GM23248 (cell line): ENCODE measurements around the gene TC2N. TPM values are rescaled to one million over a fixed set of nuclear protein-coding genes. Genes with fewer than 3 reads are reported as not detected.

ENCODE experiments used
- DNase-seq: peaks from one replicate; pipeline ENCODE4 v3.0.0-alpha.2; 2015
- H2AFZ ChIP-seq: fragments of 200-600 bp; sonication (generic); 2 replicates; pipeline ENCODE4 v1.6.1; 2016; ENCODE audit warnings: antibody characterized with exemption
- H3F3A ChIP-seq: fragments of 200-600 bp; sonication (generic); 2 replicates; pipeline ENCODE4 v1.6.1; 2016; ENCODE audit warnings: mild to moderate bottlenecking, antibody characterized with exemption, mixed run types; ENCODE audit not compliant: insufficient read depth
- H3K27ac ChIP-seq: fragments of 200-600 bp; sonication (generic); 2 replicates; pipeline ENCODE4 v1.5.1; 2016; ENCODE audit warnings: mild to moderate bottlenecking
- H3K27me3 ChIP-seq: fragments of 200-600 bp; sonication (generic); replicated peaks from 2 replicates; pipeline ENCODE4 v1.6.1; 2016; ENCODE audit warnings: mild to moderate bottlenecking; ENCODE audit not compliant: insufficient read depth
- H3K36me3 ChIP-seq: fragments of 200-600 bp; sonication (generic); 2 replicates; pipeline ENCODE4 v1.6.1; 2016; ENCODE audit warnings: low read depth, mild to moderate bottlenecking
- H3K4me1 ChIP-seq: fragments of 200-600 bp; sonication (generic); 2 replicates; pipeline ENCODE4 v1.6.1; 2016; ENCODE audit warnings: mild to moderate bottlenecking; ENCODE audit not compliant: insufficient read depth
- H3K4me2 ChIP-seq: fragments of 200-600 bp; sonication (generic); one replicate; pipeline ENCODE4 v1.6.1; 2016; ENCODE audit warnings: mild to moderate bottlenecking; ENCODE audit not compliant: unreplicated experiment
- H3K4me3 ChIP-seq: fragments of 200-600 bp; sonication (generic); 2 replicates; pipeline ENCODE4 v1.5.1; 2016; ENCODE audit warnings: mild to moderate bottlenecking
- H3K79me2 ChIP-seq: fragments of 200-600 bp; sonication (generic); 2 replicates; pipeline ENCODE4 v1.6.1; 2016; ENCODE audit warnings: mild to moderate bottlenecking; ENCODE audit not compliant: insufficient read depth
- H3K9ac ChIP-seq: fragments of 200-600 bp; sonication (generic); 2 replicates; pipeline ENCODE4 v1.6.1; 2016; ENCODE audit warnings: mild to moderate bottlenecking
- H3K9me2 ChIP-seq: fragments of 200-600 bp; sonication (generic); 2 replicates; pipeline ENCODE4 v1.6.1; 2016; ENCODE audit warnings: mixed run types, mild to moderate bottlenecking, moderate library complexity; ENCODE audit not compliant: insufficient read depth
- H3K9me3 ChIP-seq: fragments of 200-600 bp; sonication (generic); one replicate; pipeline ENCODE4 v1.6.1; 2017; ENCODE audit warnings: low read depth
- H4K20me1 ChIP-seq: fragments of 200-600 bp; sonication (generic); 2 replicates; pipeline ENCODE4 v1.6.0; 2016; ENCODE audit not compliant: insufficient read depth
- EZH2 ChIP-seq: fragments of 200-600 bp; sonication (generic); IDR thresholded peaks from 2 replicates; pipeline ENCODE4 v1.6.1; 2018; ENCODE audit warnings: antibody characterized with exemption, mild to moderate bottlenecking; ENCODE audit not compliant: insufficient read depth, poor library complexity, severe bottlenecking
- EZH2phosphoT487 ChIP-seq: fragments of 200-600 bp; sonication (generic); IDR thresholded peaks from 2 replicates; pipeline ENCODE4 v1.6.1; 2018; ENCODE audit warnings: antibody characterized with exemption, moderate library complexity, mild to moderate bottlenecking, low read depth; ENCODE audit not compliant: insufficient read depth
- WGBS, 2 experiments: methylation state at CpG; one replicate each; pipeline ENCODE4 v1.1.6; 2015 to 2017; ENCODE audit warnings: low lambda C conversion rate in 2 of 2, low coverage in 1 of 2; ENCODE audit errors: missing lambda C conversion rate in 2 of 2; 5-methylcytosine and 5-hydroxymethylcytosine counted together
- in situ Hi-C: fragments of 300-500 bp; cut with MboI; formaldehyde crosslinking; loops from 2 replicates; pipeline ENCODE4 v1.15.0; 2020
- polyA plus RNA-seq: library from polyadenylated mRNA; unstranded; fragments of >200 nt; fragmentation: Nextera tagmentation; extraction: Ambion mirVana; gene quantifications from 2 replicates; pipeline ENCODE4 v1.2.1, GENCODE V29; 2016
- total RNA-seq: library from RNA; depleted of rRNA; stranded (reverse); fragments of >200 nt; shearing (Covaris generic); gene quantifications from 2 replicates; pipeline ENCODE4 v1.2.3, GENCODE V29; 2014

Gene TC2N
- total and polyA plus RNA-seq, 2 experiments from 2014 or later, result 0.34 to 0.65 TPM

DNA sequence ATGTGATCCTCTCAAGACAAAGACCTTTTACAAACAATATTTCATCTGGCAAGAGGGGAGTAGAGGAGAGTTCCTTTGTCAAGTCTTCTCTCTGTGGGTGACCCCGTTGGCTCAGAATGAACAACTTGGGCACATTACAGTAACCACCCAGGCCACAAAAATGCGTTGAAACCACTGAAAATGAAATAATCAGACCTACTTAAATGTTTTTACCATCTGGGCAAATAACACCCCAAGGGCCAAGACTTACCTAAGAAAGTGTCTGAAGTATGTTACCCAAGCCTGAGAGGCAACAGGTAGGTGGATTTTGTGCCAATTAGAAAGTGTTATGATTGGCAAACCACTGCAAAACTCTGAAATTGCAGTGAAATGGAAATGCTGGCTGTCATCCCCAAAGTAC lies 1.3 kb downstream of the TC2N start:
- Histone ChIP-seq H3K9me3 (no peaks in the 10 kb centered on the region), H3K4me3 (no peak overlapping the region), H3K27me3 (no peaks in the 10 kb centered on the region), H3K9ac (no peak overlapping the region), H3K4me2 (no peak overlapping the region), H3K4me1 (no peaks in the 10 kb centered on the region), H3K9me2 (no peaks in the 10 kb centered on the region), H3F3A (no peaks in the 10 kb centered on the region), H3K36me3 (peaks cover 4% of the 10 kb centered on the region; the same call in 1 of the 2 replicates), H3K27ac (no peak overlapping the region), H4K20me1 (no peaks in the 10 kb centered on the region), H2AFZ (no peak overlapping the region), H3K79me2 (no peaks in the 10 kb centered on the region)
- peak; percentile 20 for DNase-seq
- WGBS, 2 experiments, result 24 to 33% methylated on average over 2 of the region's 2 CpGs
- TF ChIP-seq EZH2phosphoT487 (no peak), EZH2 (no peak)
- in situ Hi-C loops, result no loop called here

DNA sequence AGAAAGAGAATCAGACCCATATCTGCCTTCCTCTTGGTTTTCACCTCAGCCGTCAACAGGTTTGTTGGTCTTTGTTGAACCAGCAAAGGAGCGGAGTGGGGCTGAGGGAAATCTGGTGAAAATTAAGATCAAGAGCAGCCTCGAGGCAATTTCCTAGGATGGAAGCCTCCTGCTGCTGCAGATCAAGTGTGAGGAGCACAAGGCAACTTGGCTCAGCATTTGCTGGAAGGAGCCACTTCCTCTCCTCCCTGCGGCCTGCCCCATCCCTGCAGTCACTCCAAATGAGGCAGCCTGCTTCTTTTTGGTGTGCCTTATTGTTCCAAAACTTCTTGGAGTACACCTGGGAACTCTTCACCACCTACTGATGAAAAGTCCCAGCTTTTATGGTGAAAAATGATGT lies 4.9 kb downstream of the TC2N start:
- H3K79me2 ChIP-seq, result no peaks in the 10 kb centered on the region
- no peak for TF ChIP-seq EZH2phosphoT487
- TF ChIP-seq EZH2, result no peak

DNA sequence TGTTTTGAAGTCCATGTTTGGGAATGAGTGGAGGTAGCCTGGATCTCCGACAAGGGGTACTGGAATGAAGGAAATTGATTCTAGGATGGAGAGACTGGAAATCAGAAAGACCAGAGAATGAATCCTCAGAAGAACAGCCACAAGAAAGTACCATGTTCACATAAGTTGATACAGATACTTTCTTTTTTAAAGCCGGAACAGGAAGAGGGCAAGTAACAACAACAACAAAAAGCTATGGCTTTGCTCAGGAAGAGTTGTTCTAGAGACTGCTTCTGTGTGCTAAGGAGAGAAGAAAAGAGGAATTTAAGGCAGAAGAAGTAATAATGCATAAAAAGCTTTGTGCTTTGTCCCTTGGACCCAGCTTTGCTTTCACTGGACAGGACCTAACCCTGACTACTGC lies 6.2 kb downstream of the TC2N start:
- no peaks in the 10 kb centered on the region for H4K20me1 ChIP-seq
- no peaks in the 10 kb centered on the region for H3K79me2 ChIP-seq
- 73 to 74% methylated on average over 2 of the region's 2 CpGs for WGBS, 2 experiments
- no peaks in the 10 kb centered on the region for H3K27me3 ChIP-seq
- peaks cover 12% of the 10 kb centered on the region for H3K4me1 ChIP-seq
- H3K9ac ChIP-seq, result no peak overlapping the region
- H3K9me3 ChIP-seq, result no peaks in the 10 kb centered on the region
- DNase-seq, result no peak
- TF ChIP-seq EZH2, result no peak
- no peak for TF ChIP-seq EZH2phosphoT487
- no peak overlapping the region for H2AFZ ChIP-seq
- H3K27ac ChIP-seq, result no peak overlapping the region
- no peaks in the 10 kb centered on the region for H3K36me3 ChIP-seq
- H3F3A ChIP-seq, result 0 out of 2 replicates have a peak, but pooled peaks cover 5% of the 10 kb centered on the region
- in situ Hi-C loops, result no loop called here
- H3K4me3 ChIP-seq, result no peak overlapping the region
- no peak overlapping the region for H3K4me2 ChIP-seq
- no peaks in the 10 kb centered on the region for H3K9me2 ChIP-seq

More for the DNA sequence above, 4.9 kb downstream of the TC2N start:
- no peak overlapping the region for H3K4me3 ChIP-seq
- H3F3A ChIP-seq, result 0 out of 2 replicates have a peak, but pooled peaks cover 5% of the 10 kb centered on the region
- H3K4me1 ChIP-seq, result peaks cover 12% of the 10 kb centered on the region
- H3K36me3 ChIP-seq, result no peaks in the 10 kb centered on the region
- 65 to 66% methylated on average over 4 of the region's 4 CpGs for WGBS, 2 experiments
- H3K27ac ChIP-seq, result no peak overlapping the region
- no peaks in the 10 kb centered on the region for H3K27me3 ChIP-seq
- H3K9ac ChIP-seq, result no peak overlapping the region
- H3K4me2 ChIP-seq, result no peak overlapping the region
- in situ Hi-C loops, result no loop called here
- DNase-seq, result no peak
- no peaks in the 10 kb centered on the region for H4K20me1 ChIP-seq
- H3K9me2 ChIP-seq, result no peaks in the 10 kb centered on the region
- H3K9me3 ChIP-seq, result no peaks in the 10 kb centered on the region
- no peak overlapping the region for H2AFZ ChIP-seq

DNA sequence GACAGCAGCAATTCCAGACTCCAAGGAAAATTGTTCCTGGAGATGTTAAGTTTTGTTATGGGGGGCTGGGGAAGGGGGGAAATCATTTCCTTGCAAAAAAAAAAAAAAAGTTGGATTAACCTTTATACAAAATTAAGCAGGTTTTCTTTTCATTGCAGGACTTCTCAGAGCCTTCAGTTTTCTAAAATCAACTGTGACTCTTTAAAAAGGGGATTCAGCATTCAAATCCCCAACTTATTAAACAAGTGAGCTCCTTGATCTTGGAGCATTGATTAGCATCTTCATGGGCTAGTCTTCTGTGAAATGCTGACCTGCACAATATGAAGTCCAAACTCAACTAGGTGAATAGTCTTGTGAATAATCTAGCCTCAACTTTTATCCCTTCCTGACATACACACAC lies 7.1 kb downstream of the TC2N start:
- in situ Hi-C loops, result no loop called here
- Histone ChIP-seq H3K79me2 (no peaks in the 10 kb centered on the region), H3F3A (0 out of 2 replicates have a peak, but pooled peaks cover 5% of the 10 kb centered on the region), H4K20me1 (no peaks in the 10 kb centered on the region), H2AFZ (no peak overlapping the region), H3K9ac (no peak overlapping the region), H3K9me3 (no peaks in the 10 kb centered on the region), H3K27ac (no peak overlapping the region), H3K27me3 (no peaks in the 10 kb centered on the region), H3K4me2 (no peak overlapping the region), H3K4me3 (no peak overlapping the region), H3K4me1 (peaks cover 12% of the 10 kb centered on the region), H3K9me2 (no peaks in the 10 kb centered on the region), H3K36me3 (no peaks in the 10 kb centered on the region)
- no peak for DNase-seq
- TF ChIP-seq EZH2phosphoT487 (no peak), EZH2 (no peak)
